ENCODE data around the gene SQSTM1.

Gene SQSTM1

DNA sequence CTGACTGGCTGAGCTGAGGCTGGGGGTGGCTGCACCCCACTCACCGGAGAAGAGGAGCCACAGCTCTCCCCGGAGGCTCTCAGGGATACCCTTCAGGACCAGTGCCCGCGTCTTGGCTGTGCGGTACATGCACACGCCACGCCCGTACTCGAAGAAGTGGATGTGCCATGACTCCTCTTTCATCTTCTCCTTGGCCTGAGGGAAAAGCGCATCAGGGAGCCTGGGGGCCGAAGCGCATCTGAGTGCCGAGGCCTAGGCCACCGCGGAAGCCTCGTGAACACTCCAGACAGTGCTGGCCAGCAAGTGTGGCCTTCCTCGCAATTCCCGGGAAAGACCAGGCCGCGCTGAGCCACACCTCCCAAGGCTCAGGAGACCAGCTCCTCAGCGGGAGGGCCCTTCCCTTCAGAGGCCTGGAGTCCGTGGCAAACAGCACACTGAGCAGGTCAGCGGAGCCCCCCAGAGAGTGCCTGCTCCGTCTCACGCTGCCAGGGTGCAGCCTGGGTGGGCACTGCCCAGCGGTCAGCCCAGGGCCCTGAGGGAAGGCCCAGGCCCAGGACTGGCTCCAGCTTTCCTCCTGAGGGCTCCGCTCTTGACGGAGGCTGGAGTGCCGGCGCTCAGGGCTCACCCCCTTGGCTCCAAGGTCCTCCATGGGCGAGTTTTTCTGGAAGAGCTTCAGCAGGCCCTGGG, 58.4 kb downstream of the SQSTM1 start:
- Histone ChIP-seq H3K4me3 (IDR thresholded peaks at IDR 0.05; ENCODE audit: insufficient read depth, low read depth, low read length) (no peak overlapping the region), H4K20me1 (ENCODE audit: insufficient read depth) (no peaks in the 10 kb centered on the region), H2AFZ (ENCODE audit: low read depth) (no peak overlapping the region), H3K79me2 (ENCODE audit: insufficient read depth, low read depth) (no peaks in the 10 kb centered on the region), H3K36me3 (ENCODE audit: insufficient read depth) (no peaks in the 10 kb centered on the region), H3K27me3 (ENCODE audit: insufficient read depth, low read depth) (no peaks in the 10 kb centered on the region), H3K9ac (no peak overlapping the region), H3K4me1 (ENCODE audit: low read depth, poor library complexity, severe bottlenecking) (no peaks in the 10 kb centered on the region), H3K4me2 (no peak overlapping the region), H3K27ac (no peak overlapping the region)
- TF ChIP-seq, protein P1, sequence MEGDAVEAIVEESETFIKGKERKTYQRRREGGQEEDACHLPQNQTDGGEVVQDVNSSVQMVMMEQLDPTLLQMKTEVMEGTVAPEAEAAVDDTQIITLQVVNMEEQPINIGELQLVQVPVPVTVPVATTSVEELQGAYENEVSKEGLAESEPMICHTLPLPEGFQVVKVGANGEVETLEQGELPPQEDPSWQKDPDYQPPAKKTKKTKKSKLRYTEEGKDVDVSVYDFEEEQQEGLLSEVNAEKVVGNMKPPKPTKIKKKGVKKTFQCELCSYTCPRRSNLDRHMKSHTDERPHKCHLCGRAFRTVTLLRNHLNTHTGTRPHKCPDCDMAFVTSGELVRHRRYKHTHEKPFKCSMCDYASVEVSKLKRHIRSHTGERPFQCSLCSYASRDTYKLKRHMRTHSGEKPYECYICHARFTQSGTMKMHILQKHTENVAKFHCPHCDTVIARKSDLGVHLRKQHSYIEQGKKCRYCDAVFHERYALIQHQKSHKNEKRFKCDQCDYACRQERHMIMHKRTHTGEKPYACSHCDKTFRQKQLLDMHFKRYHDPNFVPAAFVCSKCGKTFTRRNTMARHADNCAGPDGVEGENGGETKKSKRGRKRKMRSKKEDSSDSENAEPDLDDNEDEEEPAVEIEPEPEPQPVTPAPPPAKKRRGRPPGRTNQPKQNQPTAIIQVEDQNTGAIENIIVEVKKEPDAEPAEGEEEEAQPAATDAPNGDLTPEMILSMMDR (conservative IDR thresholded peaks at IDR 0.05; ENCODE audit: low read depth, low read length) = no peak

DNA sequence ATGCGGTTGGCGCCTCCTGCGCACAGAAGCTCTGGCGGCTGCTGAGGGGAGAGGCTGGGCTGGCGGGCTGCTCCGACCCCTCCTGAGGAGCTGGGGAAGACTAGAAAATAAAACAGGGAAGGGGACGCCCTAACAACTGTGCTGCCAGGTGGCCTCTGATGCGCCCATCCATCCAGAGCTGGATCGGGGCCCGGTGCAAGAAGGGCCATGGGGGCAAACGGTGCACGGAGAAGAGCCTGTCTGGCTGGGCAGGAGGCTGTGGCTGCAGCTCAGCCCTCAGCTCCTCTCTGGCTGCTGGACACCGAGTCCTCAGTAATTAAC, 58.9 kb downstream of the SQSTM1 start:
- Histone ChIP-seq H4K20me1 (ENCODE audit: insufficient read depth) (no peaks in the 10 kb centered on the region), H3K79me2 (ENCODE audit: insufficient read depth, low read depth) (no peaks in the 10 kb centered on the region), H3K4me3 (IDR thresholded peaks at IDR 0.05; ENCODE audit: insufficient read depth, low read depth, low read length) (no peak overlapping the region), H3K4me2 (no peak overlapping the region), H2AFZ (ENCODE audit: low read depth) (no peak overlapping the region), H3K27ac (no peak overlapping the region), H3K9ac (no peak overlapping the region), H3K27me3 (ENCODE audit: insufficient read depth, low read depth) (no peaks in the 10 kb centered on the region), H3K4me1 (ENCODE audit: low read depth, poor library complexity, severe bottlenecking) (no peaks in the 10 kb centered on the region), H3K36me3 (ENCODE audit: insufficient read depth) (no peaks in the 10 kb centered on the region)
- TF ChIP-seq, protein P1 (conservative IDR thresholded peaks at IDR 0.05; ENCODE audit: low read depth, low read length) = no peak

DNA sequence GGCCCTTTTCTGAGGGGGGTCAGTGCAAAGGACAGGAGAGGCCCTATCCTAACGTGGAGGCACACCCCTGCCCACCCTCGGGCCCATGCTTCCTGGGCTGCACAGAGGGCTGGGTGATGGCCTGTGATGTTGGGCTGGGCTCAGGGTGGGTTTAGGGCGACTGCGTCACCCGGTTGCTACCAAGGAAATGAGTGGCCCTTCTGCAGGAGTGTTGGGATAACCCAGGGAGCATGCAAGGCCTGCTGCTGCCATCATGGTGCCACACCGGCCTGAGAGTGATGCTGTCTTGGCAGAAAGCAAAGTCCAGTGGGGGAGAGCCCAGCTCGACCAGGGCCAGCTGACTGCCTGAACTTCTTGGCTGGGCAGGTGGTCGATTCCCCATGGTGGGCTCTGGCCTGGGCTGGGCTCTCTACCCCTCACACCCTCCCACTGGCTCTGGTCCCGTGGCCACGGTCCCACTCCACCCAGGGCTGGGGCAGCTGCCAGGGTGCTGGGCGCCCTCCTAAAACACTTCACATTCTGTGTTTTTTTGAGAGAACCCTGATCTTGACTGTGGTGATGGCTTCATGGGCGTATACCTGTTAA, 59.5 kb downstream of the SQSTM1 start:
- Histone ChIP-seq H2AFZ (ENCODE audit: low read depth) (no peak overlapping the region), H3K4me1 (ENCODE audit: low read depth, poor library complexity, severe bottlenecking) (no peaks in the 10 kb centered on the region), H3K27me3 (ENCODE audit: insufficient read depth, low read depth) (no peaks in the 10 kb centered on the region), H3K36me3 (ENCODE audit: insufficient read depth) (no peaks in the 10 kb centered on the region), H3K4me3 (IDR thresholded peaks at IDR 0.05; ENCODE audit: insufficient read depth, low read depth, low read length) (no peak overlapping the region), H3K9ac (no peak overlapping the region), H3K27ac (no peak overlapping the region), H3K79me2 (ENCODE audit: insufficient read depth, low read depth) (no peaks in the 10 kb centered on the region), H4K20me1 (ENCODE audit: insufficient read depth) (no peaks in the 10 kb centered on the region), H3K4me2 (no peak overlapping the region)
- TF ChIP-seq, protein P1 (conservative IDR thresholded peaks at IDR 0.05; ENCODE audit: low read depth, low read length) = no peak

DNA sequence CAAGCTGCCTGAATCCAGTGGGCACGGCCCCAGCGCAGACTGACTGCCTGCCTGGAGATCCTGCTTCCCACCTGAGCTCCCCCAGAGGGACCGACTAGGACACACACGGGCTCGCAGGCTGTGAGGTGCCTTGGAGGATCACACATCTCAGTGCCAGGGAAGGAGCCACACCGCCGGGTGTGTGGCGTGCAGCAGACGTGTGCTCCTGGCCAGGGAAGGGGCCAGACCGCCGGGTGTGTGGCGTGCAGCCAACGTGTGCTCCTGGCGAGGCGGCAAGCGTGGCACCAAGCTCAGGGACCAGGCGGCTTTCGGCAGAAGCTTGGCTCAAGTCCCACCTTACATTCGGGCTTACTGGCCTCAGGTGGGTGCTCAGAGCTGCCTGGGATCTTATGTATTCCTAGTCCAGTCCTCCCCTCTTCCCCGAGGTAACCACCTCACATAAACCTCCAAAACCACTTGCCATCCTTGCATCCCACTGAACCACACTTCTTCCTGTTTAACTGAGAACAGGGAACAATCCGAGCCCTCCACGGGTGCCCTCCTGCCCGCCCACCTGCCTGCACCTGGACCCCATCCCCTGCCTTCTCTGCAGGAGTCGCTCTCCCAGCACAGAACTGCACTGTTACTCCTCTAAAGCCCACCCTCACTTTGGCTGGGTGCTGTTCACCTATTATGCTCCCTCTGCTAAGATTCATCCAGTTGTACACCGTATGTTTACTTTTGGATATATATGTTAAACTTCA, 60.3 kb downstream of the SQSTM1 start:
- TF ChIP-seq, protein P1 (conservative IDR thresholded peaks at IDR 0.05; ENCODE audit: low read depth, low read length) = no peak
- Histone ChIP-seq H3K4me3 (IDR thresholded peaks at IDR 0.05; ENCODE audit: insufficient read depth, low read depth, low read length) (no peak overlapping the region), H3K27ac (no peak overlapping the region), H2AFZ (ENCODE audit: low read depth) (no peak overlapping the region), H3K9ac (no peak overlapping the region), H4K20me1 (ENCODE audit: insufficient read depth) (no peaks in the 10 kb centered on the region), H3K36me3 (ENCODE audit: insufficient read depth) (no peaks in the 10 kb centered on the region), H3K4me1 (ENCODE audit: low read depth, poor library complexity, severe bottlenecking) (no peaks in the 10 kb centered on the region), H3K79me2 (ENCODE audit: insufficient read depth, low read depth) (no peaks in the 10 kb centered on the region), H3K4me2 (no peak overlapping the region), H3K27me3 (ENCODE audit: insufficient read depth, low read depth) (no peaks in the 10 kb centered on the region)

Data from KMS-11 (cell line).